AG20443 (cell line): Measurements from ENCODE around the gene FLT1.

ENCODE experiments used
- DNase-seq: peaks from one replicate; pipeline ENCODE4 v3.0.0; 2012; ENCODE audit warnings: low spot score, mixed read lengths

Gene FLT1

GRCh38 chr13:28380319-28380718, 114.6 kb downstream of the FLT1 start:
- no peak for DNase-seq

- no peak for DNase-seq
Observed at GRCh38 chr13:28379371-28380083, 115.4 kb downstream of the FLT1 start.

DNA sequence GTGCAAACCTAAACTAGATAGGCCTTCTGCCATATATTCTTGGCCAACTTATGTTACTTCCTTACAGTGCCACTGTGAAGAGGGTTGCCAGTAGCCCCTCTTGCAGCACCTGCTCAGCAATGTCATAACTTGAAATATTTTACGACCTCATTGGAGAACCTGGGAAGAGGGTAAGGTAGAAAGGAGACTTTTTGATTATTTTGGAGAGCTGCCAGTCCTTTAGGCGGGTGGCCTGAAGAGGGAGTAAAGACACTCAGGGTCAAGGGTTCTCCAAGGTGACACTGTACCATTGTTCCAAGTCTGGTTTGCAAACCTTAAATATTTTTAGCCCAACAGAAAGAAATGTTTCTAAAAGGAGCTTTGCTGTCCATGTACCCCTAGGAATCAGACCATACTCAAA, 118.3 kb downstream of the FLT1 start:
- no peak for DNase-seq

GRCh38 chr13:28375250-28375930, 119.5 kb downstream of the FLT1 start:
- no peak for DNase-seq

- no peak for DNase-seq
Observed at GRCh38 chr13:28373810-28374209, 121.1 kb downstream of the FLT1 start.

DNA sequence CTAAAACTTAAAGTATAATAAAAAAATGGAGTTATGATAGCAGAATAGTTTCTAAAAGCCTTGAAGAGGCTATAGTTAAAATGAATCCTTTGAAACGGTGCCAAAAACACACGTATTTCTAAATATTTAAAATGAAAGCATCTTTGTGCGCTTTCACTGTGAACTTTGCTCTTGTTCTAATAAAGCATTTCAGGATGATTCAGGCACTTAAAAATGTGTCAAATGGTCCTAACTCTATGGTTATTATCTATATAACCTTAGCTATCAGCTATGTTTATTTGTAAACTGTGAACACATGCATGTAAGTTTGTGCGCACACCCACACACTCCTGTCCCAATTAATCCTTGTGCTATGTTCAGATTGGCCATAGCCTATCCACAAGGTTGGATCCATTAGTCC, 124.5 kb downstream of the FLT1 start:
- DNase-seq: no peak

- DNase-seq: no peak
Observed at GRCh38 chr13:28358708-28359107, 136.2 kb downstream of the FLT1 start.

GRCh38 chr13:28357911-28358433, 137.0 kb downstream of the FLT1 start:
- DNase-seq: no peak

DNA sequence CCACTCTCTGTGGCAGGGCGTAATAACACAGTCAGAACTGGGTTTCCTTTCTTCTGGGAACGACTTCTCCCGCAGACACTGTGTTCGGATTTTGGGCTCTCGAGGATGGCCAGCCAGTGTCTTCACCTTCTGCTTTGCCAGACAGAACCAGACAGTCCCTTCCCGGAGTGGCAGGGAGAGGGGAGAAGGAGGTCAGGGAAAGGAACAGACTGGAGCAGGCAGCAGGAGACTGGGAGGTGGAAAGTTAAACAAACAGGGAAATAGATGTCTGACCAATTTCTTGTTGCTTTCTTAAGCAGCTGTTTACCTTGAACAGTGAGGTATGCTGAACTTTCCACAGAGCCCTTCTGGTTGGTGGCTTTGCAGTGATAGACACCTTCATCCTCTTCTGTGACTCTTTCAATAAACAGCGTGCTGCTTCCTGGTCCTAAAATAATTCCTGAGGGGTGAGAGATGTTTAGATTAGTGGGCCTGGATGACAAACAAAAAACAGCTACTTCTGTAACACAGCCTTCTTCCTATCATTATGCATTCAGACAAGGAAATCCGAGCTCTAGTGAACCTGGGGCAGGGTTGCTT, 137.6 kb downstream of the FLT1 start:
- DNase-seq: no peak

DNA sequence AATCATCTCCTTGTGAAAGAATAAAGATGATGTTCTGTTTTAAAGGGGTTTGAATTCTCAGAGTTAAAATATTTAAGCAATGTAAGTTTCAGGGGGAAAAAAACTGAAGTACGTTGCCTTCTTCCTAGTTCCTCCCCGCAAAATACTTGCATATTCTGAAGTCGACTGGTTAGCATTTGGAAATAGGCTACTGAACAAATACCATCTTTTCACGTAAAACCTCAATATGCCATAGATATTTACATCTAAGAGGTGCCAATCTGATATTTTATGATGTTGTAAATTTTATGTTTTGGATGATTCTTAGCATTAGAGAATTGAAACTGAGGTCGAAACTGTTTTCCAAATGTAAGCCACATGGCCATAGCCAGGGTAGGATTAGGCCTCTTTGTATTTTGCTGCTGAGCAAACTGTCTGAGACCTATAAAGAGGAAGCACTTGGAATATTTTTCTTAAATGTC, 138.3 kb downstream of the FLT1 start:
- DNase-seq: no peak

DNA sequence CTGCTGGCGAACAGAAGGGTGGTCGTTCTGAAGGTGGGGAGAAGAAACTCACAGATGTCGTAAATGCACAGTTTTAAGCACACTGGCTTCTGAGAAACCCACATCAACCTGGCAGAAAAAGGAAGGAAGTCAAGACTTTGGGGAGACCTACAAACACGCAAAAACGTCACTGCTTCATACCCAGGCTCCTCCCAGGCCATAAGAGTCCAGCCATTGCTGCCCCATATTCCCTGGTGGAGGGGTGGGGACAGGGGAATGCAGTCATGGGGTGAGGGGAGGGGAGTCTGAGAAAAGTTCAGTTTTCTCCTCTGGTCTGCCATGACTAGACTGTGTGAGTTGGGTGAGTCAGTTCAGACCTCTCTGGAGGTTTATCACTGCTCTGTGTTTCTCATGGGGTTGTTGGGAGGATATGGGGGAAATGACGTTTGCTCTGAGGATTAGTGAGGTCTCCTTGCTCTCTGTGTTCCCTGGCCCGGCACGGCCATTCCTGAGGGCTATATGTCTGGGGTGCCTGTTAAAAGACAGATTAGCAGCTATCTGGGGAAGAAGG, 139.0 kb downstream of the FLT1 start:
- peak; percentile 44 for DNase-seq

GRCh38 chr13:28355046-28355821, 139.7 kb downstream of the FLT1 start:
- no peak for DNase-seq

DNA sequence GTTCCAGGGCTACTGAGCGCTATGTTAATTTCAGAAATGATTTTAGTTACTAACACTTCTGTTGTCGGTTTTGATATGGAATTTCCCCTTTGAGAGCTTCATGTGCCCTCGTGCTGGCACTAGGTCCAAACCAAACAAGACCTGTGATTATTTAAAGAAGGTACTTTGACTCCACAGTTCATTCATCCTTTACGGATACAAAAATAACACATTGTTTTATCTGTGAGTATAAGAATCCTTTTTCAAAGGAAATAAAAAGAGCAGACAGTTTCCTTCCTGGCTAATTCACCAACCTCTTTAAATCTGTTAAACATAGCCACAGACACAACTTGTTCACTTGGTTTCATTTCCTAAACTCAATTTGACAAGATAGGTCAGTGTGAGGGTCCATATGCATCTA, 141.2 kb downstream of the FLT1 start:
- DNase-seq: no peak

- DNase-seq: no peak
Observed at GRCh38 chr13:28349907-28350654, 144.8 kb downstream of the FLT1 start.

- DNase-seq: no peak
Observed at GRCh38 chr13:28349371-28349770, 145.6 kb downstream of the FLT1 start.

- DNase-seq: no peak
Observed at GRCh38 chr13:28347456-28348371, 147.2 kb downstream of the FLT1 start.

DNA sequence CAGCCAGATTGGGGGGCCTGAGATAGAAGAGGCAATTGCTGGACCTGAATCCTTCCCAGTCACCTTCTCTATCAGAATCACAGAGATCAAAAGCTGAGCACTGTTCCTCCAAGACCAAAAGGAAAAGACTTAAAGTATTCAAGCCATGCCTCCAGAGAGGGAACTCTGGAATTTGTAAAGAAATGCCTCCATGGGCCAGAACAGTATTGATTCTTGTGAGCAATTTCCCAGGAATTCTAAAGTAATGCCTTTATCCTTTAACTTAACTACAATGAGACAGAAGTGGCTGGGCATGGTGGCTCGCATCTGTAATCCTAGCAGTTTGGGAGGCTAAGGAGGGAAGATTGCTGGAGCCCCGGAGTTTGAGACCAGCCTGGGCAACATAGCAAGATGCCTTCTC, 148.8 kb downstream of the FLT1 start:
- no peak for DNase-seq

- no peak for DNase-seq
Observed at GRCh38 chr13:28344163-28344562, 150.8 kb downstream of the FLT1 start.

DNA sequence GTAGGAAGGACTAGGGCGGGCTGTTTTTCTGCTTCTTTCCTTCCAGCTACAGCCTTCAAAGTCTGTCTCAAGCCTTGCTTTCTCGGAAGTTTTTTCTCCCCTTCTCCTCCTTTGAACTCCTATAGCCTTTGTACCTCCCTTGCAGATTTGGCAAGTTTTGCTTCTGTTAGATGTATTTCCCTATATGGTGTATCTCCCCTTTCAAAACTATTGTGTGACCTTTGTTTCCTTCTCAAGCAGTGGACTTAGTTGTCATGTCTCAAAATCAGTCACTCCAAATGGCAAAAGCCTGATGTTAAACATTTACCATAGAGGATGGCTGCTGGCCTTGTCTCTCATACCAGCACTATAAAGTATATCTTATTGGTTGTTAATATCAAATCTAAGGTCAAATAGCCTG, 152.7 kb downstream of the FLT1 start:
- no peak for DNase-seq

DNA sequence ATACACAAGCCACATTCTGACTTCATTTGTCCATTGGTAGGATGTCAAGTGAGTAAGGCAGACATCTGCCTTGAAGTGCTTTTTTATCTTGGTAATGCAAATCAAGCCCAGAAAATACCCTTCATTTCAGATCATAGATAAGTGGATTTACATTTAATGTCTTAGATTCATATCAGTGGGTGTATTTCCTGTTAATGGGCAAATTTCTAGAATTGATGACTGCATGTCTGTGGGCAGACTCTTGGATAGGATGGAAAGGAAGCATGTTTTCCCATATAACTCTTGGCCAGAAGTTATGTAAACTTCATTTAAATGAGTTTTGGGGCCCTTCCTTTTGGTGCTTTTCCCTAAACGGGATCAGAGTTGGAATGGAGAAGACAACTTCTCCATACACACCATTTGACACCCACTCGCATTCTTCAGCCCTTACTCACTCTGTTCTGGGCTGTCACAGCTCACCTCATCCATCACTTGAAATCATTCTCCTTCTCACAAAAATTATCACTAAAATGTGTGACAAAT, 154.6 kb downstream of the FLT1 start:
- DNase-seq: no peak
